HepG2 (cell line): ENCODE results near the gene DCDC2. TPM values are rescaled to one million over a fixed set of nuclear protein-coding genes. Genes with fewer than 3 reads are reported as not detected.

ENCODE experiments used
- CHD2 ChIP-seq: IDR thresholded peaks from 2 replicates; pipeline ENCODE4 v1.6.1; 2011; ENCODE audit warnings: low read depth, low read length, improper control_type of control experiment
- E2F5 ChIP-seq: sonication (generic); formaldehyde crosslinking; conservative IDR thresholded peaks from 2 replicates; pipeline ENCODE4 v1.4.0; 2020; ENCODE audit warnings: missing genetic modification reagents
- FOXA3 ChIP-seq: IDR thresholded peaks from 2 replicates; pipeline ENCODE4 v1.6.1; 2016; ENCODE audit warnings: missing genetic modification reagents, missing compliant biosample characterization
- GABPB1 ChIP-seq: IDR thresholded peaks from 2 replicates; pipeline ENCODE4 v1.6.1; 2016; ENCODE audit warnings: mild to moderate bottlenecking, missing genetic modification reagents, moderate library complexity, missing compliant biosample characterization
- HDAC1 ChIP-seq: sonication (generic); formaldehyde crosslinking; IDR thresholded peaks from 2 replicates; pipeline ENCODE4 v1.5.1; 2020; ENCODE audit warnings: mild to moderate bottlenecking, missing genetic modification reagents
- IKZF1 ChIP-seq: fragments of 450-650 bp; IDR thresholded peaks from 2 replicates; pipeline ENCODE4 v1.7.1; 2016
- MAF1 ChIP-seq: sonication (generic); formaldehyde crosslinking; IDR thresholded peaks from 2 replicates; pipeline ENCODE4 v1.5.0; 2020; ENCODE audit warnings: missing genetic modification reagents, borderline replicate concordance
- MAZ ChIP-seq, 2 experiments: sonication (generic) in 1 of 2; formaldehyde crosslinking in 1 of 2; IDR thresholded peaks; 2 replicates each; pipeline versions ENCODE4 v1.5.0 to v1.6.1; 2012 to 2020; ENCODE audit warnings: low read depth in 2 of 2, mild to moderate bottlenecking in 2 of 2, borderline replicate concordance in 1 of 2, improper control_type of control experiment in 1 of 2, low read length in 1 of 2, missing genetic modification reagents in 1 of 2, moderate library complexity in 1 of 2
- NFKBIZ ChIP-seq: IDR thresholded peaks from 2 replicates; pipeline ENCODE4 v1.6.1; 2018; ENCODE audit warnings: missing genetic modification reagents, missing compliant biosample characterization
- TOPORS ChIP-seq: sonication (generic); formaldehyde crosslinking; IDR thresholded peaks from 2 replicates; pipeline ENCODE4 v1.8.0; 2023; ENCODE audit warnings: mild to moderate bottlenecking, missing genetic modification reagents
- ZBED4 ChIP-seq: sonication (generic); formaldehyde crosslinking; IDR thresholded peaks from 2 replicates; pipeline ENCODE4 v1.4.0; 2020; ENCODE audit warnings: missing genetic modification reagents, borderline replicate concordance
- ZNF138 ChIP-seq: sonication (generic); formaldehyde crosslinking; IDR thresholded peaks from 2 replicates; pipeline ENCODE4 v1.5.0; 2020; ENCODE audit warnings: mild to moderate bottlenecking, low read depth, missing genetic modification reagents
- ZNF17 ChIP-seq: sonication (generic); formaldehyde crosslinking; IDR thresholded peaks from 2 replicates; pipeline ENCODE4 v1.5.0; 2020; ENCODE audit warnings: mild to moderate bottlenecking, missing genetic modification reagents
- ZNF546 ChIP-seq: sonication (generic); formaldehyde crosslinking; conservative IDR thresholded peaks from 2 replicates; pipeline ENCODE4 v1.8.1; 2023; ENCODE audit warnings: mild to moderate bottlenecking, missing genetic modification reagents
- ZNF577 ChIP-seq: sonication (generic); formaldehyde crosslinking; IDR thresholded peaks from 2 replicates; pipeline ENCODE4 v1.4.0; 2020; ENCODE audit warnings: mild to moderate bottlenecking, low read depth, missing genetic modification reagents, borderline replicate concordance
- ZNF639 ChIP-seq: conservative IDR thresholded peaks from 2 replicates; pipeline ENCODE4 v1.6.1; 2018; ENCODE audit warnings: missing genetic modification reagents
- ZNF691 ChIP-seq: sonication (generic); formaldehyde crosslinking; IDR thresholded peaks from 2 replicates; pipeline ENCODE4 v1.4.0; 2020; ENCODE audit warnings: missing genetic modification reagents, low read depth, mild to moderate bottlenecking, borderline replicate concordance
- ZNF713 ChIP-seq: sonication (generic); formaldehyde crosslinking; IDR thresholded peaks from 2 replicates; pipeline ENCODE4 v1.4.0; 2020; ENCODE audit warnings: mild to moderate bottlenecking, missing genetic modification reagents
- ZNF776 ChIP-seq: sonication (generic); formaldehyde crosslinking; IDR thresholded peaks from 2 replicates; pipeline ENCODE4 v1.4.0; 2020; ENCODE audit warnings: mild to moderate bottlenecking, missing genetic modification reagents
- ZSCAN20 ChIP-seq: sonication (generic); formaldehyde crosslinking; IDR thresholded peaks from 2 replicates; pipeline ENCODE4 v1.4.0; 2020; ENCODE audit warnings: missing genetic modification reagents, mild to moderate bottlenecking, borderline replicate concordance
- polyA plus RNA-seq, 8 experiments: library from polyadenylated mRNA; depleted of rRNA in 3 of 8; stranded (reverse) in 7 of 8; unstranded in 1 of 8; fragments of >200 nt; fragmentation: Illumina TruSeq in 4 of 8; extraction: Trizol in 4 of 8; gene quantifications; 2 replicates each; pipeline versions ENCODE4 v1.2.1 to v1.2.3, GENCODE V29; 2011 to 2016; ENCODE audit warnings: low read depth in 4 of 8, missing spikeins in 1 of 8, mixed read lengths in 1 of 8; ENCODE audit not compliant: insufficient read depth in 1 of 8
- total RNA-seq, 5 experiments: library from RNA; depleted of rRNA; stranded (reverse); fragments of >200 nt; fragmentation: Illumina TruSeq; extraction: Trizol; gene quantifications; 2 replicates each; pipeline ENCODE4 v1.2.3, GENCODE V29; 2016; ENCODE audit warnings: low read depth in 1 of 5

The DCDC2 gene
- total and polyA plus RNA-seq, 2 of the 13 experiments (the other 11 are each of a cell fraction or from before 2014, with no cell fraction given), result 9.0 to 36.2 TPM

GRCh38 chr6:24402697-24403500 lies 45.0 kb upstream of the DCDC2 start, which contains the start of gene MRS2 (continued):
- TF ChIP-seq ZNF713 (CRISPR knock-in tag) (no peak), E2F5 (CRISPR knock-in tag) (0 out of 2 replicates have a peak, but pooled peaks have one; percentile 53), ZNF639 (CRISPR knock-in tag) (no peak), MAF1 (peak; percentile 90; the same call in 1 of the 2 replicates), ZNF17 (CRISPR knock-in tag) (no peak), ZNF691 (CRISPR knock-in tag) (peak; percentile 97; the same call in 1 of the 2 replicates), GABPB1 (CRISPR knock-in tag) (peak; percentile 83), ZSCAN20 (CRISPR knock-in tag) (peak; percentile 91; the same call in 1 of the 2 replicates), ZNF577 (peak; percentile 82; the same call in 1 of the 2 replicates), NFKBIZ (peak; percentile 32; the same call in 1 of the 2 replicates), ZBED4 (no peak), FOXA3 (CRISPR knock-in tag) (peak; percentile 49), ZNF776 (peak; percentile 96; the same call in 1 of the 2 replicates), TOPORS (CRISPR knock-in tag) (peak; percentile 94; the same call in 1 of the 2 replicates), ZNF546 (CRISPR knock-in tag) (peak; percentile 55), CHD2 (peak; percentile 61; the same call in 1 of the 2 replicates), IKZF1 (no peak), MAZ (IDR thresholded peaks at IDR 0.05; ENCODE audit: borderline replicate concordance, low read depth, low read length) (0 out of 2 replicates have a peak, but pooled peaks have one; percentile 18), MAZ (CRISPR knock-in tag; IDR thresholded peaks at IDR 0.05; ENCODE audit: low read depth) (peak; percentile 93), ZNF138 (CRISPR knock-in tag) (peak; percentile 97), HDAC1 (CRISPR knock-in tag) (peak; percentile 89)
